Fibroblast of the aortic adventitia (primary cell): Measurements from ENCODE around the gene PTPN3. TPM values are rescaled to one million over a fixed set of nuclear protein-coding genes. Genes with fewer than 3 reads are reported as not detected.
"Not testable (repeated sequence)": the region's sequence is repeated elsewhere in the genome, so short reads cannot be mapped to it uniquely, and the experiment has no call there.

Experiments
- DNase-seq: peaks from one replicate; pipeline ENCODE4 v3.0.0-alpha.2; 2010; ENCODE audit warnings: low read depth
- H3K4me3 ChIP-seq: 2 replicates; pipeline ENCODE4 v1.5.1; 2011; ENCODE audit warnings: low read depth, mild to moderate bottlenecking, control low read depth, low read length, moderate library complexity
- total RNA-seq: library from RNA; depleted of rRNA; stranded (reverse); fragments of >200 nt; gene quantifications from 2 replicates; pipeline ENCODE4 v1.2.3, GENCODE V29; 2012; ENCODE audit warnings: low replicate concordance
- TF ChIP-seq, protein P1 (sequence below): IDR thresholded peaks from 2 replicates; pipeline ENCODE4 v1.5.1; 2011; ENCODE audit warnings: mild to moderate bottlenecking, low read length, control low read depth, inconsistent platforms; ENCODE audit not compliant: insufficient read depth

The PTPN3 gene
- total RNA-seq, 1 donor, result 0.99 TPM

DNA sequence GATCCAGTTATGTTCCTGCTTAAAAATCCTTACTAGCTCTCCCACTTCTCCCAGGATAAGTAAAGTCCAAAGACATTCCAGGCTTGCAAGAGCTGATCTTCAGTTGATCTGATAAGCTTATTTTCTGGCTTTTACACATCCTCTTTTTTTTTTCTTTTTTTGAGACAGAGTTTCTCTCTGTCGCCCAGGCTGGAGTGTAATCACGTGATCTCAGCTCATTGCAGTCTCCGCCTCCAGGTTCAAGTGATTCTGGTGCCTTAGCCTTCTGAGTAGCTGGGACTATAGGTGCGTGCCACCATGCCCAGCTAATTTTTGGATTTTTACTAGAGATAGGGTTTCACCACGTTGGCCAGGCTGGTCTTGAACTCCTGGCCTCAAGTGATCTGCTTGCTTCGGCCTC lies 37.3 kb upstream of the PTPN3 start:
- no peak for DNase-seq
- TF ChIP-seq, protein P1, sequence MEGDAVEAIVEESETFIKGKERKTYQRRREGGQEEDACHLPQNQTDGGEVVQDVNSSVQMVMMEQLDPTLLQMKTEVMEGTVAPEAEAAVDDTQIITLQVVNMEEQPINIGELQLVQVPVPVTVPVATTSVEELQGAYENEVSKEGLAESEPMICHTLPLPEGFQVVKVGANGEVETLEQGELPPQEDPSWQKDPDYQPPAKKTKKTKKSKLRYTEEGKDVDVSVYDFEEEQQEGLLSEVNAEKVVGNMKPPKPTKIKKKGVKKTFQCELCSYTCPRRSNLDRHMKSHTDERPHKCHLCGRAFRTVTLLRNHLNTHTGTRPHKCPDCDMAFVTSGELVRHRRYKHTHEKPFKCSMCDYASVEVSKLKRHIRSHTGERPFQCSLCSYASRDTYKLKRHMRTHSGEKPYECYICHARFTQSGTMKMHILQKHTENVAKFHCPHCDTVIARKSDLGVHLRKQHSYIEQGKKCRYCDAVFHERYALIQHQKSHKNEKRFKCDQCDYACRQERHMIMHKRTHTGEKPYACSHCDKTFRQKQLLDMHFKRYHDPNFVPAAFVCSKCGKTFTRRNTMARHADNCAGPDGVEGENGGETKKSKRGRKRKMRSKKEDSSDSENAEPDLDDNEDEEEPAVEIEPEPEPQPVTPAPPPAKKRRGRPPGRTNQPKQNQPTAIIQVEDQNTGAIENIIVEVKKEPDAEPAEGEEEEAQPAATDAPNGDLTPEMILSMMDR, result no peak
- no peak overlapping the region for H3K4me3 ChIP-seq

GRCh38 chr9:109534151-109534550 lies 36.0 kb upstream of the PTPN3 start:
- no peak for DNase-seq
- no peak overlapping the region for H3K4me3 ChIP-seq
- TF ChIP-seq, protein P1, result no peak

DNA sequence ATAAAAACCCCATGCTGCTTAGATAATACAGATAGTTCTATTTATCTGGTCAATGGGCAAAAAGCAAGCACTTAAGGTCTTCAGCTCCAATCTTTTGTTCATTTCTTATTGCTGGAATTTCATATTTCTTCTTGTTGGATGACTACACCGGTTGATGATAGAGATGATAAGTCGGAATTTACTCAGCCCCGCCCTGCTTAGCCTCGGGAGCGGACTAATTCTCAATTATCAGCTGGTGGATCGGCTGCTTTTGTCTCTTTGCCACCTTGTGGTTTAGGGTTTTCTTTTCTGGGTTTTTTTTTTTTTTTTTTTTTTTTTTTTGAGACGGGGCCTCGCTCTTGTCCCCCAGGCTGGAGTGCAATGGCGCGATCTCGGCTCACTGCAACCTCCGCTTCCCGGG lies 34.5 kb upstream of the PTPN3 start:
- H3K4me3 ChIP-seq, DNase-seq: not testable (repeated sequence)

GRCh38 chr9:109522106-109522505 lies 24.0 kb upstream of the PTPN3 start:
- DNase-seq, result no peak
- H3K4me3 ChIP-seq, result no peak overlapping the region
- TF ChIP-seq, protein P1, result no peak

- H3K4me3 ChIP-seq, result no peak overlapping the region
- DNase-seq, result peak; percentile 72
- TF ChIP-seq, protein P1, result peak; percentile 90
These were observed 22.5 kb upstream of the PTPN3 start for GRCh38 chr9:109520475-109521132.

DNA sequence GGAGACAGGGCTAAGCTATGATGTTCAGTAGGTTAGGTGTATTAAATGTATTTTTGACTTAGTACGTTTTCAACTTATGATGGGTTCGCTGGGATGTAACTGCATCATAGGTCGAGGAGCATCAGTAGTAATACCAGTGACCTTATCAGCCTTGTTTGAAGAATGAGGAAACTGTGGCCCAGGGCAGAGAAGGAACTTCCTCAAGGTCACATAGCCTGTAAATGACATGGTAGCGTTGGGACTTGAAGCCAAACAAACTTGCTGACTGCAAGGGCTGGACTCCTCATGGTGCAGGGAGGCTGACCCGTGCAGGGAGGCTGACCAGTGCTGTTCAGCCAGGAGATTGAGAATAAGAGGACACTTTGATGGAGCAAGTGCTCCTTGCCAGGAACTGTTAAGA lies 21.3 kb upstream of the PTPN3 start:
- no peak overlapping the region for H3K4me3 ChIP-seq
- TF ChIP-seq, protein P1, result no peak
- DNase-seq, result no peak

GRCh38 chr9:109518621-109519335 lies 20.7 kb upstream of the PTPN3 start:
- no peak overlapping the region for H3K4me3 ChIP-seq
- DNase-seq, result no peak
- TF ChIP-seq, protein P1, result no peak
